ENCODE data around the gene GAB1. TPM values are rescaled to one million over a fixed set of nuclear protein-coding genes. Genes with fewer than 3 reads are reported as not detected.

Gene GAB1
- total and polyA plus RNA-seq, 7 donors: 1.0 to 20.3 (median 10.1) TPM

DNA sequence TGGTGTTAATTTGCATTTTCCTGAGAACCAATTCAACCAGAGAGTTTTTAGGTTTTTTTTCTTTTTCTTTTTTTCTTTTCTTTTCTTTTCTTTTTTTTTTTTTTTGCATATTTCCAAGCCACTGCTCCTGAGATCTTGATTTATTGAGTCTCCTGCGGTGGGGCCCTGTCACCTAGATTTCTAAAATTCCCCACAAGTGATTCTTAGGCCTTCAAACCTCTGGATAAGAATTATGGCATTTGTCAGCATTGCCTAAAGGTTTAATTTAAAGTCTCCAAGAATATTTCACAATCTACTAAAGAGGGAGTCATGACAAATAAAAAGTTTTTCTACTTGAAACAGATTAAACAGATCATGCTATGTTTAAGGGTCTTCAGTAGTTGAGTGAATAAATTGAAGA lies 84.9 kb downstream of the GAB1 start:
- Histone ChIP-seq H3K4me1 (peaks cover 28% of the 10 kb centered on the region), H3K27me3 (ENCODE audit: insufficient read depth in 3 of 3, low read length in 2 of 3) (no peaks in the 10 kb centered on the region), H3K4me3 (no peak overlapping the region), H3K27ac (no peak overlapping the region), H3K36me3 (ENCODE audit: insufficient read depth in 1 of 2, low read depth in 1 of 2) (peaks cover 3 to 13% of the 10 kb centered on the region in 2 donors), H3K9me3 (no peaks in the 10 kb centered on the region)
- intact Hi-C loops (cut with DNase I): no loop called here
- ATAC-seq (no peak), DNase-seq (no peak)
- 61 to 78% (median 67%) methylated on average over 1 of the region's 1 CpG for WGBS, 3 donors
- TF ChIP-seq, protein P1, sequence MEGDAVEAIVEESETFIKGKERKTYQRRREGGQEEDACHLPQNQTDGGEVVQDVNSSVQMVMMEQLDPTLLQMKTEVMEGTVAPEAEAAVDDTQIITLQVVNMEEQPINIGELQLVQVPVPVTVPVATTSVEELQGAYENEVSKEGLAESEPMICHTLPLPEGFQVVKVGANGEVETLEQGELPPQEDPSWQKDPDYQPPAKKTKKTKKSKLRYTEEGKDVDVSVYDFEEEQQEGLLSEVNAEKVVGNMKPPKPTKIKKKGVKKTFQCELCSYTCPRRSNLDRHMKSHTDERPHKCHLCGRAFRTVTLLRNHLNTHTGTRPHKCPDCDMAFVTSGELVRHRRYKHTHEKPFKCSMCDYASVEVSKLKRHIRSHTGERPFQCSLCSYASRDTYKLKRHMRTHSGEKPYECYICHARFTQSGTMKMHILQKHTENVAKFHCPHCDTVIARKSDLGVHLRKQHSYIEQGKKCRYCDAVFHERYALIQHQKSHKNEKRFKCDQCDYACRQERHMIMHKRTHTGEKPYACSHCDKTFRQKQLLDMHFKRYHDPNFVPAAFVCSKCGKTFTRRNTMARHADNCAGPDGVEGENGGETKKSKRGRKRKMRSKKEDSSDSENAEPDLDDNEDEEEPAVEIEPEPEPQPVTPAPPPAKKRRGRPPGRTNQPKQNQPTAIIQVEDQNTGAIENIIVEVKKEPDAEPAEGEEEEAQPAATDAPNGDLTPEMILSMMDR (IDR thresholded peaks at IDR 0.05): no peak

DNA sequence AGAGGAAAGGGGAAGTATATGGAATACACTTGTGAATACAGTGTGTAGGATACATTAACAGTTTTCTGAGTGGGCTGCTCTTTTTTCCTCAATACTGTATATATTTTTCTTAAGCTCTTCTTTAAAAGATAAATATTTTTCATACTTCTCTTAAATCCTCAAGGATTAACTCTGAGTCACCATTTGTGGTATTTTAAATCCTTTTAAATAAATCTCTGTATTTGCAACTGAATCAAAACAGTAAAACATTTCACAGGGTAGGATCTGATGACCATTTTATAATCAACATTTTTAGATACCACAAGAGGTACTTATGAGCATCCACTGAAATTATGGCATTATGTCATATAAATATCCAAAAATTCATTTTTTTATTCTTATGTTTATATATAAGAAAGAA lies 87.6 kb downstream of the GAB1 start:
- ATAC-seq (no peak), DNase-seq (no peak)
- intact Hi-C loops (cut with DNase I): no loop called here
- Histone ChIP-seq H3K9me3 (no peaks in the 10 kb centered on the region), H3K36me3 (ENCODE audit: insufficient read depth in 1 of 2, low read depth in 1 of 2) (no peaks in the 10 kb centered on the region), H3K27ac (no peak overlapping the region), H3K27me3 (ENCODE audit: insufficient read depth in 3 of 3, low read length in 2 of 3) (no peaks in the 10 kb centered on the region), H3K4me3 (no peak overlapping the region), H3K4me1 (peaks cover 26% of the 10 kb centered on the region)
- TF ChIP-seq, protein P1 (IDR thresholded peaks at IDR 0.05): no peak

DNA sequence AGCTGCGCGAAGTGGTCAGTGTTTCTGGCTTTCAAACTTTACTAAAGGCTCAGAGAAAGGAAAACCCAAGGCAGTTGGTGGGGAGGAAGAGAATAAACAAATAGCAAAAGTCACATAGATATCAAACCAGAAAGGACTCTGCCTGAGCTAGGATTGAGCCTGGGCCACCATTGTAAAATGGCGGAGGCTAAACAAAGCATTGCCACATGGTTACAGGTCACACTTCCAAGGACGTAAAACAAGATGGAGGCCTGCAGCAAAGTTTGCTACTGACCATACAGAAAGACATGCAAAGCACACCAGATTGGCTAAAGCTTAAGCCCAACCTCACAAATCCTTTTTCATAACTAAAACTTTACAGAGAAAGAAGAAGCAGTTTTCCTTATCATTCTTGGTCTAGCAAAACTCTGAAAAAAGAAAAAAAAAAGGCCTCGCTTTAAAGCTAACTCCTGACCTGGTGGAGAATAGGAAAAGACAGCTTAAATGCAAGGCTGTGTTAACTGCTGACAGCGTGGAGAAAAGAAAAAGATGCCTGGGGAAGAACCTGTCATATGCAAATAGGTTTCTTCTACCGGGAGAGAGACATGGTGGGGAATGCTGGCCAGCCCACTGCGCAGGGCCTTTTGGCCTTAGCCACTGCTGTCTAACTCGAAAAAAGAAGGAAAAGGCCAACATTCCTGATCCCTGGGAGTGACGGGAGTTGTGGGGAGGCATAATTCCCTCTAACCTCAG lies 95.0 kb downstream of the GAB1 start:
- Histone ChIP-seq H3K27ac (no peak overlapping the region), H3K4me3 (no peak overlapping the region), H3K27me3 (ENCODE audit: insufficient read depth in 3 of 3, low read length in 2 of 3) (no peaks in the 10 kb centered on the region), H3K4me1 (no peaks in the 10 kb centered on the region), H3K9me3 (peaks cover 14% of the 10 kb centered on the region), H3K36me3 (ENCODE audit: insufficient read depth in 1 of 2, low read depth in 1 of 2) (peaks cover 3 to 28% of the 10 kb centered on the region in 2 donors)
- DNase-seq: no peak
- TF ChIP-seq, protein P1 (IDR thresholded peaks at IDR 0.05): no peak
- intact Hi-C loops (cut with DNase I): no loop called here
- WGBS, 3 donors: 91 to 97% (median 97%) methylated on average over 10 of the region's 10 CpGs
- no peak for ATAC-seq

DNA sequence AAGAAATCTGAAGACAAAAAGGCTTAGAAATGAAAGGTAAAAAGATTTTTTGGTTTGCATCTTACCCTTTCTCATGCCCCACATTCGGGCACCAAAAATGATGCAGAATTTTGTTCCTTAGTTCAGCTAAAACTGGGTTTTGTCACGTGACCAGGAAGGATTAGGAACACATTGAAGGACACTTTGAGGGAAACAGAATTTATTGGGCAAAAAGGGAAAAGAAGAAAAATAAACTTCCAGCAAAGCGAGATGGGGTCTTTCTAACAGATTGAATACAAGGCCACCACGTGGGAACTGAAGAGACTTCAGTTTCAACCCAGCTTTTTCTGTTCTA lies 95.5 kb downstream of the GAB1 start:
- peaks cover 14% of the 10 kb centered on the region for H3K9me3 ChIP-seq
- TF ChIP-seq, protein P1 (IDR thresholded peaks at IDR 0.05): no peak
- no peaks in the 10 kb centered on the region for H3K27me3 ChIP-seq (ENCODE audit: insufficient read depth in 3 of 3, low read length in 2 of 3)
- H3K4me3 ChIP-seq: no peak overlapping the region
- H3K4me1 ChIP-seq: no peaks in the 10 kb centered on the region
- H3K27ac ChIP-seq: no peak overlapping the region
- intact Hi-C loops (cut with DNase I): no loop called here
- ATAC-seq: no peak
- 87 to 95% (median 91%) methylated on average over 4 of the region's 4 CpGs for WGBS, 3 donors
- DNase-seq: no peak
- H3K36me3 ChIP-seq (ENCODE audit: insufficient read depth in 1 of 2, low read depth in 1 of 2): peaks cover 3 to 28% of the 10 kb centered on the region in 2 donors

DNA sequence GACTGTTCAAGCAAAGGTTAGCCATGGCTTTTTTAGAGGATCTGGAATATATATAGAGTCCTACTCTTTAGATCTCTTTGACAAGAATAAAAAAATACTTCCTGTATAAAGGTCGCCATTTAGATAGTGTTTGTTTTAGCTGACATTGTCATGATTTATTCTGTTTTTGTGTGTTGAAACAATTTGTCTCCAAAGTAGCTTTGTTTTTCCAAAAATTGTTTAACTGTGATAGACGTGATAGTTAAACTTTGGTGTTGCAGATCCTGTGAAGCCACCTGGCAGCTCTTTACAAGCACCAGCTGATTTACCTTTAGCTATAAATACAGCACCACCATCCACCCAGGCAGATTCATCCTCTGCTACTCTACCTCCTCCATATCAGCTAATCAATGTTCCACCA lies 96.6 kb downstream of the GAB1 start:
- DNase-seq (no peak), ATAC-seq (no peak)
- no peaks in the 10 kb centered on the region for H3K4me1 ChIP-seq
- H3K27me3 ChIP-seq (ENCODE audit: insufficient read depth in 3 of 3, low read length in 2 of 3): no peaks in the 10 kb centered on the region
- H3K27ac ChIP-seq: no peak overlapping the region
- intact Hi-C loops (cut with DNase I): no loop called here
- H3K4me3 ChIP-seq: no peak overlapping the region
- H3K9me3 ChIP-seq: peaks cover 14% of the 10 kb centered on the region
- WGBS, 3 donors: 77 to 84% (median 80%) methylated on average over 2 of the region's 2 CpGs
- TF ChIP-seq, protein P1 (IDR thresholded peaks at IDR 0.05): no peak
- H3K36me3 ChIP-seq (ENCODE audit: insufficient read depth in 1 of 2, low read depth in 1 of 2): peaks cover 5 to 36% of the 10 kb centered on the region in 2 donors

Data from psoas muscle (tissue), 8 donors.